ENCODE results near the gene VWA2. TPM values are rescaled to one million over a fixed set of nuclear protein-coding genes. Genes with fewer than 3 reads are reported as not detected.

VWA2 gene
- total and polyA plus RNA-seq, 2 of the 4 experiments (the other 2 are of a cell fraction): not detected

GRCh38 chr10:114202812-114203211 is 36.2 kb upstream of the VWA2 start:
- no peak for ATAC-seq (ENCODE audit: low read depth)
- no peaks in the 10 kb centered on the region for H4K20me1 ChIP-seq (ENCODE audit: insufficient read depth, low read length)
- no peak overlapping the region for H2AK9ac ChIP-seq (replicated peaks; ENCODE audit: low read depth, low read length, poor library complexity)
- no peaks in the 10 kb centered on the region for H3K79me1 ChIP-seq (ENCODE audit: low read depth in 1 of 2, low read length in 2 of 2)
- H3K9me1 ChIP-seq (ENCODE audit: insufficient read depth, low read length): no peaks in the 10 kb centered on the region
- H4K91ac ChIP-seq (ENCODE audit: insufficient read depth, low read depth, low read length): no peak overlapping the region
- intact Hi-C loops (cut with micrococcal nuclease) (no loop called here), dilution Hi-C loops (cut with HindIII; ENCODE audit: low sequenced_read_pairs, unreplicated experiment) (no loop called here), in situ Hi-C loops (cut with MboI; ENCODE audit: low sequenced_read_pairs) (no loop called here)
- no peak overlapping the region for H2AFZ ChIP-seq (replicated peaks; ENCODE audit: low read length, poor library complexity)
- TF ChIP-seq RCOR1 (IDR thresholded peaks at IDR 0.05; ENCODE audit: insufficient replicate concordance, low read length) (no peak), CHD1 (IDR thresholded peaks at IDR 0.05; ENCODE audit: low read depth, low read length) (no peak), MAFK (IDR thresholded peaks at IDR 0.05; ENCODE audit: low read depth, low read length) (no peak), FOS (IDR thresholded peaks at IDR 0.05; ENCODE audit: low read depth, low read length) (no peak), MXI1 (IDR thresholded peaks at IDR 0.05; ENCODE audit: borderline replicate concordance, low read depth, low read length) (no peak), BHLHE40 (IDR thresholded peaks at IDR 0.05; ENCODE audit: low read depth, low read length) (no peak), CTCF (conservative IDR thresholded peaks at IDR 0.05; ENCODE audit: low read depth, low read length) (no peak), RAD21 (IDR thresholded peaks at IDR 0.05; ENCODE audit: low read length) (no peak), MAZ (IDR thresholded peaks at IDR 0.05; ENCODE audit: borderline replicate concordance, low read depth, low read length) (no peak), RFX5 (IDR thresholded peaks at IDR 0.05; ENCODE audit: low read depth, low read length) (no peak), POLR2A (IDR thresholded peaks at IDR 0.05; ENCODE audit: low read depth, low read length) (no peak), ELK1 (IDR thresholded peaks at IDR 0.05; ENCODE audit: borderline replicate concordance, low read depth, low read length) (no peak), CEBPB (IDR thresholded peaks at IDR 0.05; ENCODE audit: low read depth, low read length) (no peak), SMC3 (IDR thresholded peaks at IDR 0.05; ENCODE audit: low read depth, low read length) (no peak), NFE2L2 (IDR thresholded peaks at IDR 0.05; ENCODE audit: low read depth, low read length) (no peak)
- TF ChIP-seq, protein P1, sequence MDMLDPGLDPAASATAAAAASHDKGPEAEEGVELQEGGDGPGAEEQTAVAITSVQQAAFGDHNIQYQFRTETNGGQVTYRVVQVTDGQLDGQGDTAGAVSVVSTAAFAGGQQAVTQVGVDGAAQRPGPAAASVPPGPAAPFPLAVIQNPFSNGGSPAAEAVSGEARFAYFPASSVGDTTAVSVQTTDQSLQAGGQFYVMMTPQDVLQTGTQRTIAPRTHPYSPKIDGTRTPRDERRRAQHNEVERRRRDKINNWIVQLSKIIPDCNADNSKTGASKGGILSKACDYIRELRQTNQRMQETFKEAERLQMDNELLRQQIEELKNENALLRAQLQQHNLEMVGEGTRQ (IDR thresholded peaks at IDR 0.05; ENCODE audit: low read depth, low read length): no peak
- H3K56ac ChIP-seq (ENCODE audit: extremely low read depth, insufficient read depth, low read length): no peak overlapping the region
- no peak overlapping the region for H2BK15ac ChIP-seq (ENCODE audit: low read depth, low read length)
- no peak overlapping the region for H3K9ac ChIP-seq (ENCODE audit: low read depth, low read length)
- H3K36me3 ChIP-seq (ENCODE audit: control insufficient read depth, insufficient read depth, low read length): no peaks in the 10 kb centered on the region
- no peak overlapping the region for H3K23ac ChIP-seq (ENCODE audit: low read depth, low read length)
- H3K18ac ChIP-seq (ENCODE audit: low read depth, low read length): no peak overlapping the region
- H3K4me1 ChIP-seq (ENCODE audit: control insufficient read depth, insufficient read depth, low read length): no peaks in the 10 kb centered on the region
- ChIA-PET POLR2A (ENCODE audit: unreplicated experiment) (no interaction called here), CTCF (interaction anchor here (0.6 kb wide), 1 partner anchor 879 kb away, joined by 3 read pairs; no protein-coding TSS in a partner anchor)
- no peak overlapping the region for H2BK5ac ChIP-seq (ENCODE audit: low read depth, low read length, poor library complexity, severe bottlenecking)
- no peak overlapping the region for H3K14ac ChIP-seq (replicated peaks; ENCODE audit: low read depth, low read length)
- DNase-seq: no peak
- no peak overlapping the region for H4K5ac ChIP-seq (ENCODE audit: low read depth, low read length)
- H2BK120ac ChIP-seq (ENCODE audit: low read depth, low read length): no peak overlapping the region
- no peak overlapping the region for H3K4ac ChIP-seq (ENCODE audit: low read depth, low read length)
- H2BK20ac ChIP-seq (ENCODE audit: low read depth, low read length): no peak overlapping the region
- no peaks in the 10 kb centered on the region for H3K9me3 ChIP-seq (ENCODE audit: control insufficient read depth, insufficient read depth, low read length)
- H3K27me3 ChIP-seq (ENCODE audit: control insufficient read depth, insufficient read depth, low read length): peaks cover 13% of the 10 kb centered on the region
- no peak overlapping the region for H3K4me2 ChIP-seq (ENCODE audit: low read depth, low read length)
- no CpG with 5 or more reads among the region's 3 CpGs for WGBS, 2 experiments (ENCODE audit: extremely low coverage in 2 of 2, insufficient read length in 1 of 2)
- no peak overlapping the region for H4K8ac ChIP-seq (ENCODE audit: low read depth in 2 of 2, low read length in 2 of 2)
- H3K4me3 ChIP-seq (ENCODE audit: insufficient read depth, low read depth, low read length): no peak overlapping the region
- H3K27ac ChIP-seq (ENCODE audit: insufficient read depth, low read length): no peak overlapping the region
- no peak overlapping the region for H2AK5ac ChIP-seq (ENCODE audit: low read depth, low read length)
- no TSS peak for BruUV-seq (replicated peaks)
